GM21381 (cell line): ENCODE results near the gene CYB561A3.
"Not testable (repeated sequence)": the region's sequence is repeated elsewhere in the genome, so short reads cannot be mapped to it uniquely, and the experiment has no call there.

Experiments used
- ATAC-seq: cut with Tn5 transposase; IDR thresholded peaks from one replicate; pipeline ENCODE4 v1.9.1; 2021; ENCODE audit warnings: mild to moderate bottlenecking, moderate library complexity; ENCODE audit not compliant: unreplicated experiment

The CYB561A3 gene

GRCh38 chr11:61361741-61362541, at the start of gene CYB561A3, which contains the start of gene TMEM138:
Gene CYB561A3, minus strand, starts transcription at chr11:61361882. Its CDS starts 5,169 bp downstream, at chr11:61356713.
Gene TMEM138, plus strand, starts transcription at chr11:61362374. Its CDS starts 2,017 bp downstream, at chr11:61364391.
- peak; percentile 81 for ATAC-seq

GRCh38 chr11:61406991-61407728, 45.5 kb upstream of the CYB561A3 start:
- no peak for ATAC-seq

- ATAC-seq: no peak
Measured at GRCh38 chr11:61406067-61406466, 44.4 kb upstream of the CYB561A3 start.

- ATAC-seq: no peak
Measured at GRCh38 chr11:61404641-61405040, 43.0 kb upstream of the CYB561A3 start.

GRCh38 chr11:61404103-61404502, 42.4 kb upstream of the CYB561A3 start:
- no peak for ATAC-seq

- no peak for ATAC-seq
Measured at GRCh38 chr11:61403658-61404057, 42.0 kb upstream of the CYB561A3 start.

GRCh38 chr11:61401573-61401972, 39.9 kb upstream of the CYB561A3 start:
- ATAC-seq: no peak

- no peak for ATAC-seq
Measured at GRCh38 chr11:61401173-61401572, 39.5 kb upstream of the CYB561A3 start.

GRCh38 chr11:61392981-61393595, 31.4 kb upstream of the CYB561A3 start:
- no peak for ATAC-seq

GRCh38 chr11:61390161-61390560, 28.5 kb upstream of the CYB561A3 start:
- no peak for ATAC-seq

- no peak for ATAC-seq
Measured at GRCh38 chr11:61384271-61385242, 22.9 kb upstream of the CYB561A3 start.

- not testable (repeated sequence) for ATAC-seq
Measured at GRCh38 chr11:61383859-61384258, 22.2 kb upstream of the CYB561A3 start.

- ATAC-seq: no peak
Measured at GRCh38 chr11:61380884-61381283, 19.2 kb upstream of the CYB561A3 start.

GRCh38 chr11:61378713-61379313, 17.1 kb upstream of the CYB561A3 start:
- no peak for ATAC-seq

GRCh38 chr11:61377461-61378160, 15.9 kb upstream of the CYB561A3 start:
- ATAC-seq: no peak

GRCh38 chr11:61375761-61376108, 14.1 kb upstream of the CYB561A3 start:
- ATAC-seq: no peak

- no peak for ATAC-seq
Measured at GRCh38 chr11:61372659-61373420, 11.2 kb upstream of the CYB561A3 start.

GRCh38 chr11:61370349-61371005, 8.8 kb upstream of the CYB561A3 start:
- ATAC-seq: no peak
